HuH-7.5 (cell line): Measurements from ENCODE around the gene FOXA2.

Experiments
- DNase-seq: peaks from one replicate; pipeline ENCODE4 v3.0.0; 2011; ENCODE audit warnings: low spot score

Gene FOXA2

GRCh38 chr20:22583773-22584521, 425 bp downstream of the FOXA2 start:
- DNase-seq = peak; percentile 92

GRCh38 chr20:22582964-22583772, 1.2 kb downstream of the FOXA2 start:
- no peak for DNase-seq

- DNase-seq = no peak
Measured at GRCh38 chr20:22582386-22582963, 1.9 kb downstream of the FOXA2 start.

- no peak for DNase-seq
Measured at GRCh38 chr20:22581437-22582385, 2.7 kb downstream of the FOXA2 start.

DNA sequence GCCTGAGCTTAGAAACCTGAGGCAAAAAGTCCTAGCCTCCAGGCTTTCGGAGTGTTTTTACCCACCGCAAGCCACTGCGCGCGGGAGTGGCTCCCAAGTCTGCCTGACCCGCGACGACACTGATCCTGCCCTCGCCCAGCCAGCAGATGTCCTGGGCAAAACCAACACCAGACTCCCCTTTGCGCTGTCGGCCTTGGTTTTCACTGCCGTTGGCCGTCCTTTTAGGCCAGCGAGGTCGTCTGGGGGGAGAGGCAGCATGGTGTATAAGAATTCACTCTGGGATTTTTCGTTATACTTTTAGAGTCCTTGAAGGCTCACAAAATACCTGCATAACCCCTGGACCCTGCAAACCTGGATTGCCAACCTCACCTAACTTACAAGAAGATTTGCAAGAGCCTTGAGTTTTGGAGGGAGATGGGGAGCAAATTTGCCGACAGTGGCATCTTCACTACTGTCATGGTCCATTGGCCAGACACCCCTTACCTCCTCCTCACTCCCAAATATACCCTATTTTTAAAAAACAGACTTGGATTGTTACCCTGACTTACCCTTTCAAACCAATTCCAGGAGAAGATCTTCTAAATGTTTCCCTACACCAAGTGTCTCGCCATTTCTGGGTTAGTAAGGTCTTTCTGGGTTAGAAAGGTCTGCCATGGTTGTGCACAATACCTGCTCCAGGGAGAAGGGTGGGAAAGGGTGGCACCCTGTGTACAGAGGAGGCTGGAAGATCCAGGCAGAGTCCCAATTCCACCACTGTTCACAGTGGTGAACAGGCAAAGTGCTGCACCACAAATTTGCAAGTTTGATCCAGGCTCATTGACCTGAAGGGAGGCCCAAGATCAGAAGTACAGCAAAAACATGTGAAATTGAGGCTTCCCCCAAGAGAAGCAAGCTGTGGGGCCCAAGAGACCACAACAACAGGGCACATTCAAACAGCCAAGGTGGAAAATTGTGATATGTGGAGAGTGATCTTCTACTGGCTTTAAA, 4.4 kb downstream of the FOXA2 start:
- no peak for DNase-seq

GRCh38 chr20:22579119-22579427, 5.3 kb downstream of the FOXA2 start:
- no peak for DNase-seq

DNA sequence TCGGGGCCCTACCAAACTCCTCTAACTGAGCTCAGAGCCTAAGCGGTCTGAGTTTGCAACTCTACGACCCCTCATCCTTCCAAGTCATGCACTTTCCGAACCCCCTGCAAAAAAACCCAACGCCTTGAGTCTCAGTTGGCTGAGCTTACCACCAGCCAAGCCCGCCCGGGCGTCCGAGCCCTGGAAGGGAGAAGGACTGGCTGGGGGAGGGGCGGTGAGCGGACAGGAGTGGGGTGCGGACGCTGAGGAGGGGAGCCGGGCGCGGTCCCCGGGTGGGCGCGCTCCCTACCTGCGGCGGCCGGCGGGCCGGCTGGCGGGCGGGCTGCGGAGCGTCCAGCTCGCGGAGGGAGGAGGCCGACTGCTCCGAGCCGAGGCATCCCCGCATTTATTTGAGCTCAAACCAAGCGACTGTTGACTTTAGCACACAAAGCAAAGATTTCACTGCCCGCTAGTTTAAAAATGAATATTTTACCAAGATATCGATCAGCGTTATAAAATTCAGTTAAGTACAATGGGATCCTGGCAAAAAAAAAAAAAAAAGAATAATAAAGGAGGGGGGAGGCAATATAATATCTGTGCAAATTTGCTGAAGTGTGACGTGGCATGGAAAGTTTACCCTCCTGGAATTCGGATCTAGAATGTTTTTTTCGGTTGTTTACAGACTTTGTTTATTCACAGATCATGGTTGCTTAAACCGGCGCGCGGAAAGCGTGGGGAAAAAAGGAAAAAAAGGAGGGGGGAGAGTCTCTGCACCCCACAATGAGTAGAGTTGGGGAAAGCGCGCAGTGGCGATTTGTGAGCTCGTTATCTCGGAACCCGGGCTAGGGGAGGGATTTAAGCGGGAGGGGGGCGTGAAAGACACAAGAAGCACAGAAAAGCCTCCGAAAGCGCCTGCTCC, 5.9 kb downstream of the FOXA2 start:
- DNase-seq = no peak

DNA sequence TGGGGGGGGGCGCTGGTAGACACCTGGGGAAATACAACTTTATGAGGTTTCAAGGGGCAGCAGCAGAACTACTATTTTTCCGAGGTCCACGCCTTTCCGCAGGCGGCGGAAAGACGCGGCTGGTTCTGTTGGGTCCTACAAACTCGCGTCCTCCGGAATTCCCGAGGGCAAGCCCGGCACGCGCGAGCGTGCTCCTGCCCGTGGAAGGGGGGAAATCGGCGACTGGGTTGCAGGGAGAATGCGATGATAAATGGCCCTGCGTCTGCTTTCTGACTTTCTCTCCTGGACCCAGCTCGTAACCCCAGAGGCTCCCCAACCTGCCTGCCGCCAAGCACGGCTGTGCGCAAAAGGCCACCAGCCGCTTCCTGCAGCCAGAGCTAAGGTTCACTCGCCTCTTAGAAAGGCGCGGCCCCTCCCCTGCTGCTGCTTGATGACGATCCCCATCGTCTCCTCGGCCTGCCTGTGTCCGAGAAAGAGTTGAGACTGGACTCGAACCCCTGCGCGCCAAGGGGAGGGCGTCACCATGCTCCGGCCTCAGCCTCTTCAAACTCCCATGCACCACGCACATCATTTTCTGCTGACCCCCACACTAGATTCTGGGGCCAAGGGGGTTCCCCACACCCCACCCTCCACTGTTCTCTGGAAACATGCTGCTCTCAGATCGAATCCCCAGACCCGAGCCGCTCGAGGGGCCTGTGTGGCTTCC, 6.7 kb downstream of the FOXA2 start:
- DNase-seq = peak; percentile 74

DNA sequence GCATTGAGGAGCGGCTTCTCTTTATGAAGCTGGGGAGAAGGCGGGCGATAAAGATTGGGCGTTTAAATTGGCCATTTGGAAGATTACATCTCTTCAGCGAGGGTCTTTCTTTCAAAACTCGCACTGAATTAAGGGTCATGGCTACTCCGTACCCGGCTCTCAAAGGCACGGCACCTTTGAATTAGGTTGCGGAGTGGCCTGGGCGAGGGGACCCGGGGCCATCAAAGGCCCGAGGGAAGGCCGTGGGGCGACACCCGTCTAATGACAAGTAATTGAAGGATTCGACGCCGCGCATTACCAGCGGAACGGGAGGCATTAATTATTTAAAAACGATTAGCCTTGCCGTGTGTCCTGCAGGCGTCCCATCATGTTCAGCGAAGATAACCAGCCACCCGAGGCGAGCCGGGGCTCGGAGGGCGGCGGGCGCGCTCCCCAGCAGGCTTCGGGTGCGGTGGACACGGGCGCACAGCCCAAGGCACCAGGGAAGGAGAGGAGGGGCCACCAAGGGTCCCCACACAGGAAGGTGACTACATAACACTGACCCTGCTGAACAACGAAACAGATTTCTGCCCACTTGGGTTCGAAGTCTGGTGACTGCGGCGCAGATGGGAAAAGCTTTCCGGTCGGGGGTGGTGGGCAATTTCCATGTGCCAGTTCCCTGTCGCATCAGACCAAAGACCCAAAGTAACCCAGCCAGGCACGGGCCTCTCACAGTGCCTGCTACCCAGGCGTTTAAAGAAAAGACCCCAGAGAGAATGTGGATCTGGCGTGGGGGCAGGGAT, 7.4 kb downstream of the FOXA2 start:
- no peak for DNase-seq

- DNase-seq = no peak
Measured at GRCh38 chr20:22576273-22576672, 8.1 kb downstream of the FOXA2 start.

DNA sequence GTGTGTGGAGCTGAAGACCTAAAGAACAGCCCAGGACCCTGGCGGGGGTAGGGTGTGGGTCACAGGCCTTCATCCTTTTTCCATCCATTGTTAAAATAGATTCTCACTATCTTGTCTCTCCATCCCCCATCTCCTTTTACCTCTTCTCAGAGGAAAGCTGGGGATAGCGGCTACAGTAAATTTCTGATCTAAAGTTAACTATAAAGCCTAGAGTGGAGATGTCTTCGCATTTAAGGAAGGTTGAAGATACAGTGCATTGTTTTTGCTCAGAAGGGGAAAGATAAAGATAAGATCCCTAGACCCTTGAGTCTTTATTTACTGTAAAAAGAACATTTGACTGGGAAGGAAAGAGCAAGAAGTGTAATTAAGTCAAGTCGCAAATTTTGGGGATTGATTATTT, 8.6 kb downstream of the FOXA2 start:
- no peak for DNase-seq

GRCh38 chr20:22575087-22575721, 9.2 kb downstream of the FOXA2 start:
- no peak for DNase-seq

DNA sequence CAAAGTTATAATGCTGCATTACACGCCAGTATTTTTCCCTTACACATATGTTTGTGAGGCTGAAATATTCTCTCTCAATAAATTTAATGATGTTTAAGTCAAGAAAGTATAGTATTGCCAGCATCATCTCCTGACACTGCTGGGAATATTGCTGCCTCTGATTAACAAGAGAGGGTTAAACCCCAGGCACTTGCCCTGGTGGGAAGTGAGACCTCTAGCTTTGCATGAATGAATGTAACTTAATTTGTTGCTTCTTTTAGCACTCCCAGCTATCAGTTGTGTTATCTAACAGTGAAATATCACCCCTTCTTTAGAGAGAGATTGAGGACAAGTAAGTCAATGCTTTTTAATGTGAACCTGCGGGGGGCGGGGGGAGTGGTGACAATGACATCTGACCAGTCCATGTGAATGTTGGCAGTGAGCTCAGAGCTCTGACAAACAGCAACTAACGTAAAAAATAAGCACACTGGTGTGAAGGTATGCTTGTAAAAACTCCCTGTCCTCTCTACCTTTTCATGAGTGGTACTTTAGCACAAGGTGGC, 9.8 kb downstream of the FOXA2 start:
- DNase-seq = no peak

DNA sequence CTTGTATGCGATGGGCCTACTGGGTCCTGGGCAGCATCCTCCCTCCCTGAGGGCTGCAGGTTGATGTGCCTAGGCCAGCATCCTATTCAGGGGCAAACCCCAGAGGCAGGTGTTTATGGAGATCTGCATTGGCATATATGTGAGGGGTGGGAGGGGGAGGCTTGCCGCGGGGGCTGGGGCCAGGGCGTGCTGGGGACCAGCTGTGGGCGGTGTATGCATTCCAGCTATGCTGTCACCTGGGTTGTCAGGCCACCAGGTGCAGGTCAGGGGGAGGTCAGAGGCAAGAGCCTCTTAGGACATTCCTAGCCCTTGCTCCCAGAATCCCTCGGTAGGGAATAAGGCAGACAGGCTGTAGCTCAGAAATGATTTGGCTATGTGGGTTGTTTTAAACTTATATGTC, 11.9 kb downstream of the FOXA2 start:
- no peak for DNase-seq

- DNase-seq = no peak
Measured at GRCh38 chr20:22572023-22572422, 12.3 kb downstream of the FOXA2 start.

GRCh38 chr20:22569353-22569752, 15.0 kb downstream of the FOXA2 start:
- no peak for DNase-seq

DNA sequence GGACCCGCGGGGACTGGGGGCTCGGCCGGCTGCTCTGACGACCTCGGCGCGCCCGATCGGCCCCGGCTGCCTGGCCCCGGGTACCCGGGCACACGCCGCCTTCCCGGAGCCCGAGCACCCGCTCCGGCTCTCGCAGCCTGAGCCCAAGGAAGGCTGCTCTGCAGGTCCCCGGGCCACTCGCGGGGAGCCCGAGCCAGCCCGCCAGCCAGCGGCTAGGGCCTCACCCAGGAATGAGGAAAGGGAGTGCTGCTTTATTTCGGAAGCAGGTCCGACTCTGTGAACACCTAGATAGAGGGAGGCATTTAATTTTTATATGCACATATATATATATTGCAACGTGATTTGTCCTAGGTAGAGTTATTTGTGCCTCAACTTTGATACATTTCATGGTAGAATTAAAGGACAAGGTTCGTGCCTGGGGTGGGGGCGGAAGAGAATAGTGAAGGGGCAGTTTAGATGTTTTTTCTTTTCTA, 15.5 kb downstream of the FOXA2 start:
- DNase-seq = no peak
